LNCaP clone FGC (cell line): ENCODE results near the gene STK11.

Experiments used
- DNase-seq: peaks from one replicate; pipeline ENCODE4 v3.0.0-alpha.2; 2011; ENCODE audit warnings: low read depth
- H3K4me3 ChIP-seq: 2 replicates; pipeline ENCODE4 v1.5.1; 2011; ENCODE audit warnings: mild to moderate bottlenecking, low read depth, low read length, control low read depth
- TF ChIP-seq, protein P1 (sequence below): IDR thresholded peaks from 2 replicates; pipeline ENCODE4 v1.5.1; 2012; ENCODE audit warnings: mild to moderate bottlenecking; ENCODE audit not compliant: control insufficient read depth, insufficient read depth; ENCODE audit errors: extremely low read depth

STK11 gene

DNA sequence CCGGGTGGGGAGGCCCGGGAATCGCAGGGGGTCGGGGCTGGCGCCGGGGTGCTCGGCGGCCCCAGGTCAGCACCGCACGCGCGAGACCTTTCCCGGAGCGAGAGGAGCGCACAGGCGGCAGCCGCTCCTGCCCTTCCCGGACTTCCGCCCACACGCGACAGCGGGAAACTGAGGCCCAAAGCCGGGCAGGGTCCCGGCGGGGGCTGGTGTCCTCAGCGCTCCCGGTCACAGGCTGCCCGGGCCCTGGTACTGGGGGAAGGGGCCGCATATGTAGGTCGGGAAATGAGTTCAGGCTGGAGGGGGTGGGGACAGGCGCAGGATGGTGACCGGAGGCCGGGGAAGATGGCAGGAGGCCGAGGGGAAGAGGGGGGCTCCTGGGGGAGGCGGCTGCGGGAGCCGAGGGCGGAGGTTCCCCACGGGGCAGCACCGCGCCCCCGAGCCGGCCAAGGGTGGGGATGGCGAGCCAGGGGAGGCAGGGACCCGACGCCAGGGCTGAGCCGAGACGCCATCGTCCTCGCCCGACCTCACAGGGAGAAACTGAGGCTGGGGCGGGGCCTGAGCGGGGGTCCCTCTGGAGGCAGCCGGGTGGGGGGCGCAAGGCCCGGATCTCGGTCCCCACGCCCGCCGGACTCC lies 31.6 kb downstream of the STK11 start:
- TF ChIP-seq, protein P1, sequence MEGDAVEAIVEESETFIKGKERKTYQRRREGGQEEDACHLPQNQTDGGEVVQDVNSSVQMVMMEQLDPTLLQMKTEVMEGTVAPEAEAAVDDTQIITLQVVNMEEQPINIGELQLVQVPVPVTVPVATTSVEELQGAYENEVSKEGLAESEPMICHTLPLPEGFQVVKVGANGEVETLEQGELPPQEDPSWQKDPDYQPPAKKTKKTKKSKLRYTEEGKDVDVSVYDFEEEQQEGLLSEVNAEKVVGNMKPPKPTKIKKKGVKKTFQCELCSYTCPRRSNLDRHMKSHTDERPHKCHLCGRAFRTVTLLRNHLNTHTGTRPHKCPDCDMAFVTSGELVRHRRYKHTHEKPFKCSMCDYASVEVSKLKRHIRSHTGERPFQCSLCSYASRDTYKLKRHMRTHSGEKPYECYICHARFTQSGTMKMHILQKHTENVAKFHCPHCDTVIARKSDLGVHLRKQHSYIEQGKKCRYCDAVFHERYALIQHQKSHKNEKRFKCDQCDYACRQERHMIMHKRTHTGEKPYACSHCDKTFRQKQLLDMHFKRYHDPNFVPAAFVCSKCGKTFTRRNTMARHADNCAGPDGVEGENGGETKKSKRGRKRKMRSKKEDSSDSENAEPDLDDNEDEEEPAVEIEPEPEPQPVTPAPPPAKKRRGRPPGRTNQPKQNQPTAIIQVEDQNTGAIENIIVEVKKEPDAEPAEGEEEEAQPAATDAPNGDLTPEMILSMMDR: no peak
- H3K4me3 ChIP-seq: peak overlapping the region; percentile 61
- no peak for DNase-seq

DNA sequence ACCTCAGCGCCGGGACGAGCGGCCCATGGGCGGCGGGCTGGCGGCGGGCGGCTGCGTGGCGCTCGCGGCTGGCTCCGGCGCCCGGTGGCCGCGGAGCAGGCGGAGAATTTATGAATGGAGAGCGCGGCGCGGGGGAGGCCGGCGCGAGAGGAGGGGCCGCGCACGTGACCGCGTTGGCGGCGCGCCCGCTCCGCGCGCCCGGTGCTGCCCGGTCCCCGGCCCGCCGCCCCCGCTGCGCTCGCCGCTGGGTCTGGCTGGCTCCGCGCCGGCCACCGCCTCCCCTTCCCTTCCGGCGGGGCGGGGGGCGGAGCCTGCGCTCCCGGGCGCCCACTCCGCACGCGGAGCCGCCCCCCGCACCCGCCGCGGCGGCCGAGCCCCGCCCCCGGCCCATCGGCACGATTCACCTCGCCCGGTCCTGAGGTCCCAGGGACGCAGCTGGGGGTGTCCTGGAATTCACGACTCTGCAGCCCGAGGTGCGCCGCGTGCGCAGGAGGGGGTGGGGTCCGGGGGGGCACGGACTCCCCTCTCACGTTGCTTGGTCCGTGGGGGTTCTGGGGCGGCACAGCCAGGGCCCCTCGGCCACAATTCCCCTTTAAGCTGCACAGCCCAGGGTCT lies 32.3 kb downstream of the STK11 start, which contains the start of gene CBARP:
Gene CBARP, minus strand, starts transcription at position 252 of the 615 bp plus-strand sequence. CDS start 1,905 bp downstream, outside the sequence.
- TF ChIP-seq, protein P1: no peak
- peak within 1 kb of the TSS; percentile 61 for H3K4me3 ChIP-seq
- DNase-seq: no peak

DNA sequence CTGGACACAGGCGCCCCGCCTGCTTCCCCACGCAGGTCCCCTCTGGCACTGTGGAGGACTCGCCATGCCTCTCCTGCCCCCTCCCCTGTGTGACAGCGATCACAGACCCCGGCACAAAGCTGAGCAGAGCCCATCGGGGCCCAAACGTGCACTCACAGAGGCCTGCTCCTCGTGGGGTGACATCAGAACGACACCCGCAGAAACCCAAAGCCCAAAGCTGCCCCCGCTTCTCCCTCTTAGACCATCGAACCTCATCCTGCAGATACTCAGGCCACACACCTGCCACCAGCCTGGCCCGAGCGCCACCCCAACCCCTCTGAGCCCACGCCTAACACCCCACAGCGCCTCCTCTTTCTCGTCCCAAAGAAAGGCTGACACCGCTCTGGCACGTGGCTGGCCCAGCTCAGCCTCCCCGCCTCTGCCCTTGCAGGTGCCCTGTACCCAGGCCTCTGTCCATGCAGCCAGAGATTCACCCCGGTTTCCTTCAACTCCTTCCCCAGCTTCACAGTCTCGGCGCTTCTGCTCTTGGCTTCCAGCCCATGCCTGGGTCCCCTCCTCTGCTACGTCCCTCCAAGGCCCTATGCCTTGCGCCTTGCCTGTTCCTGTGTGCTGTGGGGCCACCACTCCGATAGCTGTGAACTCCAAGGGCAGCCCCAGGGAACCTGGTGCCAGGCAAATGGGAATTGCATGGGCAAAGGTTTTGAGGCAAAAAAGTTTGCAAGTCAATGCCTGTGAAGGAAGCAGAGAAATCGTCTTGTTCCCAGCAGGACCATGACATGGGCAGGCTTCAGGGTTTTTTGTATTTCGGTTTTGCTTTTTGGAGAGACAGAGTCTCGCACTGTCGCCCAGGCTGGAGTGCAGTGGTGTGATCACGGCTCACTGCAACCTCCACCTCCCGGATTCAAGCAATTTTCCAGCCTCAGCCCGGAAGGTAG lies 33.1 kb downstream of the STK11 start:
- DNase-seq: no peak
- H3K4me3 ChIP-seq: peak overlapping the region; percentile 23; the same call in 1 of the 2 replicates
- TF ChIP-seq, protein P1: no peak

DNA sequence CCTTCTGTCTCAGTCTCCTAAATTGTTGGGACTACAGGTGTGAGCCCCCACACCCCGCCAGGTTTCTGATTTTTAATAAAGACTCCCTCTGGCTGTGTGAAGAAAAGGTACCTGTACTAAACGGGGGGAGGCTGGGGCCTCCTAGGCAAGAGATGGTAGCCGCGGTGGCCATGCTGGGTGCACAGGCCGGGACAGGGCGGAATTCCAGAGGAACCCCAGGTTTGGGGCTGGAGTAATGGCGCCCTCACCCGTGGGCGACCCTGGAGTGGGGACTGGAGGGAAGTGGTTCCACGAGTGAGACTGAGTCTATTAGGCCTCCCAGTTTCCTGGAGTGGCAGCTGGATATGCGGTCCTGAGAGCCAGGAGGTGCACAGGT lies 33.8 kb downstream of the STK11 start:
- no peak for DNase-seq
- TF ChIP-seq, protein P1: no peak
- H3K4me3 ChIP-seq: no peak overlapping the region

DNA sequence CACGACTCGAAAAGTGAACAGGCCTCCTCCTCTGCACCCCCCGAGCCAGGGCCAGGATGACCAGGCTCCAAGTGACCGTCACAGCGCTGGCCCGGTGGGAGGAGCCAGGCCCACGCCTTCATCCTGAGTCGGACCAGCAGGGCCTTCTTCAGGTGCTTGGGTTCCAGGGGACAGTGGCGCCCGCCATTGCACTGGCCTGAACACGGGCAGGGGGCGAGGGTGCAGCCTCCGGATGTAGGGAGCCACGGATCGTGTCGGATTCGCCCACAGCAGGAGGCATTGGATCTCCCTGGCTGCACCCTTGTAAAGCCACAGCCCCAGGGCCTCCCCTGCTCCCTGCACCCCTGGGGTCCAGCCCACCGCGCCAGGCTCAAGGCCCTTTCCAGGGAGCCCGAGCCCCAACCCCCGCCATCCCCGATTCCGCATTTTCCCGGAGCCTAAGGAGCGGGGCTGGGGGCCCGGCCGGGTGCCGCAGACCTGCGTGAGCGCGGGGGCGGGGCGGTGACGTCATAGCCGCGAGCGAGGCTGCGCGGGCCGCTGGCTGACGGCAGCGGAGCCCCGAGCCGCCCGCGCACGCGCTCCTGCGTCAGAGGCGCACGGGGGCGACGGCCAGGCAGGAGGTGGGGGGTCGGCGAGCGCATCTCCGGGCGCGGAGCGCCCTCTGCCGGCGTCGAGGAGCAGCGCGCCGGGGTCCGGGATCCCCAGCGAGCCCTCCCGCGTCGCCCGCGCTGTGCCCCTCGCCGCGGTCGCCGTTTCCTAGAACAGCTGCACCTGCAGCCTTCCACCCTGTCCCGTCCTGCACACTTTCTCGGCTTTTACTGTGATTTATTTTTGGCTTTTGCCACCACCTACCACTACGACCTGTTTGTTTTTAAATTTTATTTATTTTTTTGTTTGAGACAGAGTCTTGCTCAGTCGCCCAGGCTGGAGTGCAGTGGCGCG lies 34.5 kb downstream of the STK11 start:
- peak overlapping the region; percentile 84 for H3K4me3 ChIP-seq
- TF ChIP-seq, protein P1: peak; percentile 70
- DNase-seq: no peak

DNA sequence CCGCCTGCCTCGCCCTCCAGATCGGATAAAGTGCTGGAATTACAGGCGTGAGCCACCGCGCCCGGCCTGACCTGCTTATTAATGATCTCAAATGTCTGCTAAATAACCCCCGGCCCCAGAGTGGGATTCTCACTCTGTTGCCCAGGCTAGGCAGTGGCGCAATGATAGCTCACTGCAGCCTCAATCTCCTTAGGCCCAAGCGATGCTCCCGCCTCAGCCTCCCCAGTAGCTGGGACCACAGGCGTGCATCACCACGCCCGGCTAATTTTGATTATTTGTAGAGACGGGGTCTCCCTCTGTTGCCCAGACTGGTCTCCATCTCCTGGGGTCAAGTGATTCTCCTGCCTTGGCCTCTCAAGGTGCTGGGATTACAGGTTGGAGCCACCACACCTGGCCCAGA lies 35.3 kb downstream of the STK11 start:
- TF ChIP-seq, protein P1: no peak
- DNase-seq: no peak
- peak overlapping the region; percentile 84 for H3K4me3 ChIP-seq
